ENCODE results near the gene SPATS2. TPM values are rescaled to one million over a fixed set of nuclear protein-coding genes. Genes with fewer than 3 reads are reported as not detected.
A peak's percentile ranks its signal among the peaks of the same experiment; 100 is the strongest.

Gene SPATS2
- polyA plus RNA-seq, 12 donors, result 19.8 to 61.7 (median 32.7) TPM; not detected in 1

GRCh38 chr12:49553512-49554088 lies 186.3 kb downstream of the SPATS2 start:
- DNase-seq, result no peak

GRCh38 chr12:49554266-49554665 lies 187.0 kb downstream of the SPATS2 start:
- no peak for DNase-seq

- DNase-seq, result no peak
Observed at GRCh38 chr12:49555631-49556390, 188.5 kb downstream of the SPATS2 start.

GRCh38 chr12:49556391-49557186 lies 189.3 kb downstream of the SPATS2 start:
- DNase-seq, result no peak

GRCh38 chr12:49557187-49557916 lies 190.1 kb downstream of the SPATS2 start:
- no peak for DNase-seq

- no peak for DNase-seq
Observed at GRCh38 chr12:49557917-49558215, 190.6 kb downstream of the SPATS2 start.

- no peak for DNase-seq
Observed at GRCh38 chr12:49558526-49558925, 191.3 kb downstream of the SPATS2 start.

GRCh38 chr12:49559011-49559675 lies 191.9 kb downstream of the SPATS2 start:
- DNase-seq, result no peak

GRCh38 chr12:49560695-49561094 lies 193.4 kb downstream of the SPATS2 start:
- DNase-seq, result no peak

- no peak for DNase-seq
Observed at GRCh38 chr12:49562233-49562632, 195.0 kb downstream of the SPATS2 start.

GRCh38 chr12:49562831-49563230 lies 195.6 kb downstream of the SPATS2 start:
- DNase-seq, result no peak

- no peak for DNase-seq
Observed at GRCh38 chr12:49563951-49564685, 196.9 kb downstream of the SPATS2 start.

GRCh38 chr12:49564686-49565405 lies 197.6 kb downstream of the SPATS2 start:
- no peak for DNase-seq

- DNase-seq, result no peak
Observed at GRCh38 chr12:49565406-49566265, 198.4 kb downstream of the SPATS2 start.

- DNase-seq, result no peak
Observed at GRCh38 chr12:49566361-49566760, 199.1 kb downstream of the SPATS2 start.

- no peak for DNase-seq
Observed at GRCh38 chr12:49567302-49567610, 200.0 kb downstream of the SPATS2 start.

GRCh38 chr12:49567611-49568441 lies 200.6 kb downstream of the SPATS2 start, which contains the start of gene MCRS1:
Gene MCRS1 (minus strand): TSS chr12:49568142. CDS start chr12:49566731, 1,411 bp downstream.
- peak; percentile 93 for DNase-seq

GRCh38 chr12:49568442-49569162 lies 201.3 kb downstream of the SPATS2 start:
- DNase-seq, result no peak
